Activated T-cell treated with anti-CD3 and anti-CD28 coated beads, Interleukin-2, amount 50 U/mL, for 1 hour (primary cell): Measurements from ENCODE around the gene LPAR2.
"Not testable (repeated sequence)": the region's sequence is repeated elsewhere in the genome, so short reads cannot be mapped to it uniquely, and the experiment has no call there.

Experiments used
- DNase-seq: peaks from one replicate; pipeline ENCODE4 v3.0.0-alpha.2; 2020

The LPAR2 gene

DNA sequence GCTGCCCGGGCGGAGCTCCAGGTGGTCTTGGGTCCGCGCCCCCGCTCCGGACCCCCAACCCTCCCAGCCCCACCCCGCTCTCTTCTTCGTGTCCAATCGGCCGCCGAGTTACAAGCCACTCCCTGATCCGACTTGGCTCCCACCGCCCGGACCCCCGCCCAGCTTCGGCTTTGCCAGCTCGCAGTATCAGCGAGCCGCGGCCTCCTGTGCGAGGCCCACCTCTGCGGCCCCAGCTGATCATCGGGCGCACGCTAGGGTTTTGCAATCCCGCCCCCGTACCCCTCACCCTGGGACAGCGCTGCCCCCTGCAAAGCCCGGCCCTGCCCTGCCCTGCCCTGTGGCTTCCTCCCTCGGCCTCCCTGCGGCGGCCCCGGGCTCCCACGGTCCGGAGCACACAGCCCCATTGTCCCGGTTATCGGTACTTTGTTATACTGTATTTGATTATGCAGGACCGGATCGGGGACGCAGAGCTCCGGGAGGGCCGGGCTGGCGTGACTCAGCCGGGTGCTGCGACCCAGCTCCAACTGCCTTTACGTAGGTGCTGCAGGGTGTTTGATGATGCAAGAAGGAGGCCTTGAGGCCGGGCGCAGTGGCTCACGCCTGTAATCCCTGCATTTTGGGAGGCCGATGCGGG is 598 bp upstream of the LPAR2 start:
- DNase-seq = peak; percentile 69

DNA sequence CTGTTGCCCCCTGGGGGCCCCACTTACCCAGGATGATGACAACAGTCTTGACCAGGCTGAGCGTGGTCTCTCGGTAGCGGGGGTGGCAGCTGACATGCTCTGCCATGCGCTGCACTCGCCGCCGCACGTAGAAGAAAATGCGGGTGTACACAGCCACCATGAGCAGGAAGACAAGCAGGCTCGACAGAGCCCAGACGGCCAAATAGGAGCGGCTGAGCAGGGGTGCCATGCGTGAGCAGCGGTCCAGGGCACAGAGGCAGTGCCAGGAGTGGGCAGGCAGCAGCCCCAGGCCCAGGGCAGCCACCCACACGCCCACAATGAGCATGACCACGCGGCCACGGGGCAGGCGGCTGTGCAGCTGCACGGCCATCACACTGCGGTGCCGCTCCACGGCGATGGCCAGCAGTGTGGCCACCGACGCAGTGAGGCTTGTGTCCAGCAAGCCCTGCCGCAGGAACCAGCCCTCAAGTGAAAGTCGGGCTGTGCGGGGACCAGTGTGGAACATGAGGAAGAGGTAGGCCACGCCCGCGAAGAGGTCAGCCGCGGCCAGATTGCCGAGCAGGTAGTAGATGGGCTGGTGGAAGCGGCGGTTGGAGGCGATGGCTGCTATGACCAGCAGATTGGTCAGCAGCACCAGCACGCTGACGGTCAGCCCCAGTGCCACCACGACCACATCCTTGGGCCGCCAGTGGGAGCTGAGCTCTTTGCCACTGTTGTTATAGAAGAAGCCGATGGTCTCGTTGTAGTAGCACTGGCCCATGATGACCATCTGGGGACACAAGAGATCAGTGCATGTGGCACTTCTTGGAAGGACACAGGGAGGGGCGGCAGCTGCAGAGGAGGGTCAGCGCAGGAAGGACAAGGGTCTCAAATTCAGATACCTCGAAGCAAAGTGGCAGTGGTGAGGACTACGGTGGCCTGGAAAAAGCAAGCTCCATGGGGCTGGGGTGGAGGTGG is 1.2 kb downstream of the LPAR2 start:
- no peak for DNase-seq

DNA sequence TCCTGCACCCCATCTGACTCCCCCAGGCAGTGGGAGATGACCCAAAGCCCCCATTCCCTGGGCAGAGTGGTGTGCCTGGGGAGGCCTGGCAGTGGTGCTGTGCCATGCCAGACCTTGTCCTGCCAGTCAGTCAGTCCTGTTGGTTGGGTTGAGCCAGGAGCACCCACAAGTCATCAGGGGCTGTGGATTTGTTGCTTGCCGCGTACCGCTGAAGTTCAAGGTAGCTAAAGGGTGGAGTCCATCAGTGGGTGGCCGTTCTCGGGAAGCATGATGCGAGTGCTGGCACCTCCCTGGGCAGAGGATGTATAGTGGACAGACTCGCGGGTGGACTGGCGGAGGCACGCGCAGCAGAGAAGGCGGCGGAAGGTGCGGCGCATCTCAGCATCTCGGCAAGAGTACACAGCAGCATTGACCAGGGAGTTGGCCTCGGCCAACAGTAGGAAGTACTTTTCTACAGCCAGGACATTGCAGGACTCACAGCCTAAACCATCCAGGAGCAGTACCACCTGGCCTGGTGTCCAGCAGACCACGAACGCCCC is 3.9 kb downstream of the LPAR2 start:
- DNase-seq = no peak

DNA sequence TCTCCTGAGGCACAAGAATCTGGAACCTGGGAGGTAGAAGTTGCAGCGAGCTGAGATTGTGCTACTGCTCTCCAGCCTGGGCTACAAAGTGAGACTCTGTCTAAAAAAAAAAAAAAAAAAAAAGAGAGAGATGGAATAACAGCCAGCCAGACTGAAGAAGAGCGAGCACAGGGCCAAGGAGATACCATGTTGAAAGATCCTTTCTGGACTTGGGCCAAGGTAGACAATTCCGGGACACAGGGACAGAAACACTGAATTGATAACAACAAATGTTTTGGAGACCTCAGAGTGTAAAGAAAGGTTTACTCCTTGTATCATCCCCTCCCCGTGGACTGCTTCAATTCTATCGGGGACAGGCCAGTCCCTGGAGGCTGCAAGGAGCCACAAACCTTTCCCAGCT is 4.6 kb downstream of the LPAR2 start:
- DNase-seq = no peak

DNA sequence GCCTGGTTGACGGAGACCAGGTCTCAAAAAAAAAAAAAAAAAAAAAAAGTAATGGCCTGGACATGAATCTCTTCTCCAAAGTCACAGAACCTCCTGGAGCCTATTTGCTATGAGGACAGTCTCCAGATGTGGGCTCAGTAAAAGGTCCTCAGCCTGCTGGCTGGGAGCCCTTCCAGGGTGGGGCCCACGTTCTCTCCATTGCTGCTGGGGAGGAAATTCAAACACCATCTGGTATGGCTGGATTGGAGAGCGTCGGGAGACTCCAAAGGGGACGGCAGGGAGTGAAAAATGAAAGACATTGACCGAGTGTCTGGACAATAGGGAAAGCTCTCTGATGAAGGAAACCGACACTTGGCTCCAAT is 8.2 kb downstream of the LPAR2 start:
- DNase-seq = no peak

DNA sequence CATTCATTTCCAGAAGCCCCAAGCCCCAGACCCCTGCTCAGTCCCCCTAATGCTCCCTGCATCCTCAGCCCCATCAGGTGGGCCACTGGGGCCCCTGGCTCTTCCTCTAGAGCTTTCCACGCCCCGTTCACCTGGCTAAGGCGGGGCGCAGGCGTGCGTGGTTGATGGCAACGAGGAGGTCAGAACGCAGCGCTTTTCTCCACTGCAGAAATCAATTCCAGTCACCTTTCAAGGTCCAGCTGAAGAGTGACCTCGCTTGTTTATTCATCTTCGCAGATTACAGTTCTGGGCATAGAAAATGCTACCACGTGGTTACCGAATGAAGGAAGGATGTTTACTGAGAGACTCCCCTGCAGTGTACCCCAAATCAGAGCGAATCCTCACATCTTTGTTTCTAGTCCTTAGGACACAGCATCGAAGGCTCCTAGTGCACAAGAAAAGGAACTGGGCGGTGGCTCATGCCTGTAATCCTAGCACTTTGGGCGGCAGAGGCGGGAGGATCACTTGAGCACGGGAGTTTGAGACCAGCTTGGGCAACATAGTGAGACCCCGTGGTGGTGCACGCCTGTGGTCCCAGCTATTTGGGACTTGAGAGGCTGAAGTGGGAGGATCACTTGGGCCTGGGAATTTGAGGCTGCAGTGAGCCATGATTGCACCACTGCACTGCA is 8.7 kb downstream of the LPAR2 start:
- DNase-seq = no peak

DNA sequence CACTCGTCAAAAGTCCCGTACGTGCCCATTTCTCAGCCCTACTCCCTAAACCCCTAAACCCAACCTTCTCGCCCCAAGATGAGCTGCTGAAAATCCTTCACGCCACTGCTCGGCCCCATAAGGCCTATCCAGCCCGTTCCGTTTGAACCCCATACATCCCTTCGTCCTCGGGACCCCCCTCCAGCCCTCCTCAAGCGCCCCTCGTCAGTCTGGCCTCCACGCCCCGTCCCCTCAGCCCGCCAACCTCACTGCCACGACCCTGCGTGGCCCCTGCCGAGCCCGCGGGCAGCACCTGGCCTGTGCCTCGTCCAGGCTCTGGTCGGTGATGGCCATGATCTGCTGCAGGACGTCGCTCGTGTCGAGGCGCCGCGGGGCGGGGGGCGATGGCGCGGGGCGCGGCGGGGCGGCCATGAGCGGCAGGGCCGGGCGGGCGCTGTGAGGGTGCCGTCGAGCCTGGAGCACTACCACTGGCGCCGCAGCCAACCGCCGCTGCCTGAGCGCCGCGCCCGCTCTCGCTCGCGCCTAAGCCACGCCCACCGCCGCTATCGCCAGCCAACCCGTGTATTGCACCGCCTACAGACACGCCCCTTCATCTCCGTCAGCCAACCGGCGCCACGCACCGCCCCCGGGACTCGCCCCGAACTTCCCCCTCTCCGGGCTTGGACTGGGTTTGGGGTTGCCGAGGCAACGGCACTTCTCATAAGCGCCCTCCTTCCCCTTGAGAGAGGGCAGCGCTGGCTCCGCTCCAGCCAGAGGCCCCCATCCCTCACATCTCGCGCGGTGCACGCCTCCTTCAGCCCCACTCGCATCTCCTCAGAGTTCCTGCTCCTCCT is 9.6 kb downstream of the LPAR2 start, which contains the start of gene PBX4:
Gene PBX4 (minus strand): TSS at position 469 of the 833 bp plus-strand sequence. CDS start 58 bp downstream, at position 411.
- peak; percentile 99 for DNase-seq

DNA sequence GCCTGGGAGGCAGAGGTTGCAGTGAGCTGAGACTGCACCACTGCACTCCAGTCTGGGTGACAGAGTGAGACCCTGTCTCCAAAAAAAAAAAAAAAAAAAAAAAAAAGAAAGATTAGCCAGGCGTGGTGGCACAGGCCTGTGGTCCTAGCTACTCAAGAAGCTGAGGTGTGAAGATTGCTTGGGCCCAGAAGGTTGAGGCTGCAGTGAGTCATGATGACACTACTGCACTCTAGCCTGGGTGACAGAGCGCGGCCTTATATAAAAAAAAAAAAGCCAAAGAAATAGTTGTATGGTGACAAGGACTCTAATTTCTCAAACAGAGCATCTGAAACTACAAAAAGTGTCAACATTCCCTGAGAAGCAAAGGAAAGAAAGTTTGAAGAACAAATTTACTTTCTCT is 12.9 kb downstream of the LPAR2 start:
- no peak for DNase-seq

DNA sequence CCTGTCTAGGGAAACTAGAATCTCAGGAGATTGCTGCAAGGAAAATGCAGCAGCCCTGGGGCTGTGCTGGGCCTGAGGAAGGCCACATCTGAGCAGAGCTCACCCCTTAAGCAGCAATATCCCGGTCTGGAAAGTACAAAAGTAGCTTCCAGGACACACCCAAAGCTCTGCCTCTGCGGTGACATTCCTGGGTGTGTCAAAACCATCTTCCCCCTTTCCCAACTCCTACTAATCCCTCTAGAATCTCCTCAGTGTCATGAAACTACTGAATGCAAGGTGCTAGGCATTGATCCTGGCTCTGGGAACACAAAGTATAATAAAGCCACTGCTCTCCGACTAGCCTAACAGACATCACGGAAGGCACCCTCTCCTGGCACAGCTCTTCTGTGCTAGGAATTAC is 14.5 kb downstream of the LPAR2 start:
- DNase-seq = no peak

DNA sequence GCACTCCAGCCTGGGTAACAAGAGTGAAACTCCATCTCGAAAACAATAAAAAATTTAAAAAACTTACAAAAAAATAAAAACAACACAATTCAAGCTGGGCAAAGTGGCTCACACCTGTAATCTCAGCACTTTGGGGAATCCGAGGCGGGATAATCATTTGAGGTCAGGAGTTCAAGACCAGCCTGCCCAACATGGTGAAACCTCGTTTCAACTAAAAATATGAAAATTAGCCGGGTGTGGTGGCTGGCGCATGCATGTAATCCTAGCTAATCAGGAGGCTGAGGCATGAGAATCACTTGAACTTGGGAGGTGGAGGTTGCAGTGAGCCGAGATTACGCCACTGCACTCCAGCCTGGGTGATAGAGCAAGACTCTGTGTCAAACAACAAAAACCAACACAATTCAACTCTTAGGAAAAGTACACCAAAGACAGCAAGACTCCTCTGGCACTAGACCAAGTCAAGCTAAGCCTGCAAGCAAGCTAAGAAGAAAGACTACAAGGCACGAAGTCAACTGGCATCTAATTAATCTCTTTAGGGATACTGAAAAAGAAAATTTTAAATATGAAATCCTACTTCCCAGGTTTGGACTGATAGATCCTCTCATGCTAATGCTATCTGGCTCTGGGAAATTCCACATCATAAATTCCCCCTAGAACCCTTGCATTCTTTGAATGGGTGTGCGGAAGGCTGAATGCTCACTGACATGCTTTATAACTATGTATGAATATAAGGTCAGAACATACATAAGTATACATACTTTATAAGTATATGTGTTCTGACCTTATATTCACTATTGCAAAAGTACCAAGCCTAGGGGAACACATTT is 17.4 kb downstream of the LPAR2 start:
- DNase-seq = no peak

DNA sequence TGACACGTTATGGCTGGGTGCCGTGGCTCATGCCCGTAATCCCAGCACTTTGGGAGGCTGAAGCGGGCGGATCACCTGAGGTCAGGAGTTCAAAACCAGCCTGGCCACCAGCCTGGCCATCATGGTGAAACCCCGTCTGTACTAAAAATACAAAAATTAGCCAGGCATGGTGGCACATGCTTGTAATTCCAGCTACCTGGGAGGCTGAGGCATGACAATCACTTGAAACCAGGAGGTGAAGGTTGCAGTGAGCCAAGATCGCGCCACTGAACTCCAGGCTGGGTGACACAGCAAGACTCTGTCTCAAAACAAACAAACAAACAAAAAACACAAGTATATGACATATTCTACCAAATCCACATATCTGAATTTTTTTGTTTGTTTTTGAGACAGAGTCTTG is 21.3 kb downstream of the LPAR2 start:
- not testable (repeated sequence) for DNase-seq

DNA sequence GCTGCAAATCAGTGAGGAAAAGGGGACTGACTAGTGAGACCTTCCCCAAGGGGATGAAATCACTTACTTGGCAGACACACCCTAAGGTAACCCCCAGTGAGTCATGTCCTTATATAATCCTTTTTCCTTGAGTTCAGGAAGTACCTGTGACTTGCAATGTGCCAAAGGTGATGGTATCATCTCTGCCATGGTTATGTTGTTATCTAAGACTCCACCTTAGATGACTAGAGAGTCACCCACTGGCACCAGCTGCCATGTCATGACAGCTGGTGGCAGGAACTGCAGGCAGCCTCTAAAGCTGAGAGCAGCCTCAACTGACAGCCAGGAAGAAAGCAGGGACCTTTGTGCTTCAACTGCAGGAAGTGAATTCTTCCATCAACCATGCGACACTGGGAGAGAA is 22.0 kb downstream of the LPAR2 start:
- peak; percentile 62 for DNase-seq

DNA sequence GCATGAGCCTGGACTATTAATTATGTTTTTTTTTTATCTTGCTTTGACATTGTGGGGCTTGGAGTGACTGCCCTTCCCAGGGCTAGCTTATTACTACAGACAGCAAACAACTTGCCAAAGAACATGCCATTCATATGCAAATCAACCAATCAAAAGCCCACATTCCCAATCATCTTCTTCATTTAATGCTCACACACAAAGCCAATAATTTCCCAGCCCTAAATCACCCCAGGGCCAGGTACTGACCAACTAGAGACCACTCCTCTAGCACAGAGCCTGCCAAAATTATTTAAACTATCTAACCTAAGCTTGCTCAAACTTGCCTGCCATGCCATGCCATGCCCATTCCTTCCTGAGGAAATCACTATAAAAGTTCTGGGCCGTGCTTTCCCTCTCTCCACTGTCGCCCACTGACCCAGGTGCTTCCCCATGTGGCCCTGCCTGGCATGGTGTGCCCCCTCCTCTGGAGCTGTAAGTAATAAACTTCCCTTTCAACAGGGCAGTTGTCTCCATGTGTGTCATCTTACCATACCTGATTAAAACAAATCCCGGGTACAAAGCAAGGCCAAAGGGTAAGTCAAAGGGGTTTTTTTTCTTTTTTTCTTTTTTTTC is 25.2 kb downstream of the LPAR2 start:
- DNase-seq = no peak

DNA sequence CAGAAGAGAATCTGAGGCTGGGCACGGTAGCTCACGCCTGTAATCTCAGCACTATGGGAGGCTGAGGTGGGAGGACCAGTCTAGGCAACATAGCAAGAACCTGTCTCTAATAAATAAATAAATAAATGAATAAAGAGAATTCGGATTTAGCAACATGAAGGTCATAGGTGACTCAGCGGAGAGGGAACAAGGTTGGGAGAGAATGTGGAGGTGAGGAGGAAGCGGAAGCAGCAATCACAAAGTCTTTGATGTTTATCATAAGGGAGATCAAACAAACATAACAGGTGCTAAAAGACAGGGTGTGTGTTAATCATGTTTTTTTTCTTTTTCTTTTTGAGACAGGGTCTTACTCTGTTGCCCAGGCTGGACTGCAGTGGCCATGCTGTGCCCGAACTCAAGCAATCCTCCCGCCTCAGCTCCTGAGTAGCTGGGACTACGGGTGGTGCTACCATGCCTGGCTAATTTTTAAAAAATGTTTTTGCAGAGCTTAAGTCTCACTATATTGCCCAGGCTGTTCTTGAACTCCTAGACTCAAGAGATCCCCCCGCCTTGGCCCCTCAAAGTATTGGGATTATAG is 25.8 kb downstream of the LPAR2 start:
- DNase-seq = peak; percentile 44

DNA sequence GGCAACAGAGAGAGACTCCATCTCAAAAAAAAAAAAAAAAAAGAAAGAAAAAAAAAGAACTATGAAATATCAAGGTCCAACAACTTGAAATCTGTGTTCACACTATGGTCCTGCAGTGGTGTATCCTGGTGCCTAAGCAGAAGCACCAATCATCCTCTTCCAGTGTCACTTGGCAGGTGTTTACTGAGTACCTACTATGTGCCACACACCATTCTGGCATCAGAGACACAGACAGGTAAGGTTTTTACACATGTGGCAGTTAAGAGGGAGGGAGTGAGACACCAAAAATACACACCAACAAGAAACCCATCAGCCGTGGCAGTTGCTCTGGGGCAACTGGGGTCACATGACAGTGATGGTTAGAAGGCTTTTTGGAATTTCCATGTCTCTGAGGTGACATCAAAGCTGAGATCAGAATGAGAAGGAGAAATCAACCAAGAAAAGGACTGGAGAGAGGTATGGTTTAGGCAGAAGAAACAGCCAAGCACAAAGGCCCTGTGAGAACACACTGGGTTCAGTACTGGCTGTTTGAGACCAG is 27.2 kb downstream of the LPAR2 start:
- DNase-seq = no peak

DNA sequence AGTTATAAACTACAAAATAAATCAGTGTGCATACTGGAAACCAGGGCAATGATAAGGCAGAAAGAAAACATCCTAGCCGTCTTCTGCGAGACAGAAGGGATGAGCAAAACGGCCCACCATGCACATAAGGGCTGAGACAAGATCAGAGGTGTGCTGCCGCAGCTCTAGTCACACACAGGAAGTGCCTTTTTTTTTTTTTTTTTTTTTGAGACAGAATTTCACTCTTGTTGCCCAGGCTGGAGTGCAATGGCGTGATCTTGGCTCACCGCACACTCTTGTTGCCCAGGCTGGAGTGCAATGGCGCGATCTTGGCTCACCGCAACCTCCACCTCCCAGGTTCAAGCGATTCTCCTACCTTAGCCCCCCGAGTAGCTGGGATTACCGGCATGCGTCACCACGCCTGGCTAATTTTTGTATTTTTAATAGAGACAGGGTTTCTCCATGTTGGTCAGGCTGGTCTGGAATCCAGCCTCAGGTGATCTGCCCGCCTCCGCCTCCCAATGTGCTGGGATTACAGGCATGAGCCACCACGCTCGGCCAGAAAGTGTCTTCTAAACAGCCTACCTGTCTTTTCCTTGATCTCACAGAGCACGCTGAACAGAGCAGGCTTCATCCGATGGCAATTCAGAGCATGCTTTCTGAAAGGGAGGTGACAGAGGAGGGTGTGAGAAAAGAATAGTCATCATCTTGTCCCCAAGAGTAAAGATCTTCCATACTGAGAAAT is 29.1 kb downstream of the LPAR2 start:
- DNase-seq = peak; percentile 69

DNA sequence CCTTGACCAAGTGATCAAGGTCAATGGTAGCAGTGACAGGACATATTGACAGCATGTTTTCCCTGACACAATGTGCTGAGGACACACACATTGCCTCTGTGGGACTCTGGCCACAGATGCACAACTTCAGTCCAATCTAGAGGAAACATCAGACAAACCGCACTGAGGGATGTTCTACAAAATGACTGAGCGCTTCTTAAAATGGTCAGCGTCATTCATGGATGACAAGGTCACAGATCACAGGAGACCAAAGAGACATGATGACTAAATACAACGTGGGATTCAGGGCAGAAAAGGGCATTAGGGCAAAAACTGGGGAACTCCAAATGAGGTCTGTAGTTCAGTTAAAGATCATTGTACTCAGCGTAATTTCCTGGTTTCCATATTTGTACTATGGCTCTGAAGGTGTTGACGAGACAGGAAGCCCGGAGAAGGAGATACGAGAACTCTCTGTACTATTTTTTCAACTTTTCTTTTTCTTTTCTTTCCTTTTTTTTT is 30.2 kb downstream of the LPAR2 start:
- peak; percentile 47 for DNase-seq

DNA sequence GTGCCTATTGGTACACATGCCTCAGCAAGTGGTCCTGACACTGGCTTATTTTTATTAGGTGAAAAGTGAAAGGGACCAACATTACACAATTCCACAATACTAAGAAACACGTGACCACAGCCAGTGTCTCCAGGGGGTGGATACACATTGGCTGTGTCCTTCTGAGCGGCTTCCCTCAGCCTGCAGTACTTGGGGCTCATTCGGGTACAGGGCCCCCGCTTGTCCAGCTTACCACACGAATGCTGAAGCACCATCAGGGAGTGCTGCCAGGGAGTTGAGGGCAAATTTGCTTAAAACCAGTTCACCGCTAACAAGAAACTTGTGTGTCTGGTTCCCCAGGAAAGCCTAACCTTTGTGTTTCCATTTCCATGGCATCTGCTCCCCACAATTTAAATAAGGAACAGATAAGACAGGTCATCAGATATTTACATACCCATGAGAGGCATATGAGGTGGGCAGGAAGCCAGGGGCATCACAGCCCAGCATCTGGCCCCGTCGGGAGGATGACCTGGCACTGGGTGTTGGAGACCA is 32.8 kb downstream of the LPAR2 start:
- no peak for DNase-seq

DNA sequence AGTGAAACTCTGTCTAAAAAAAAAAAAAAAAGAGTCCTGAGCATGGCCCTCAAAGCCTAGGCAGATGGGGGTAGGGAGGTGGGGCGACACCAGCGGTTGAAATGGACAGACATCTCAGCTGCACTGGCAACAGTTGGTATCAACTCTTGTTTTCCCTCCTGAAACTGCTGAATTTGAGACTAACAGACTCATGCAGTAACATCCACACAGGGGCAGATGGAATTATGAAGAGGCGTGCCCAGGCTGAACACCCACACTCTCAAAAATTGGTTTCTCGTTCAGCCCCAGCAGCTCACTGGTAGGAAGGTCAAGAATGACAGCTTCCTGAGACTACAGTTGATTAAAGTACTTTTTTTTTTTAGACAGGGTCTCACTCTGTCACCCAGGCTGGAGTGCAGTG is 33.6 kb downstream of the LPAR2 start:
- DNase-seq = no peak
